Vagina (tissue), 2 donors: ENCODE data around the gene OPN1SW.

ENCODE experiments used
- POLR2A ChIP-seq, 2 donors: fragments of 450-650 bp; IDR thresholded peaks; one replicate each; pipeline ENCODE4 v1.6.1; 2017; ENCODE audit warnings: antibody characterized with exemption in 2 of 2, mild to moderate bottlenecking in 2 of 2, moderate library complexity in 2 of 2
- POLR2AphosphoS5 ChIP-seq, 2 donors: sonication (generic); formaldehyde crosslinking; IDR thresholded peaks; one replicate each; pipeline ENCODE4 v1.9.0; 2017; ENCODE audit warnings: antibody characterized with exemption in 2 of 2, mild to moderate bottlenecking in 2 of 2, low read depth in 1 of 2; ENCODE audit not compliant: insufficient read depth in 1 of 2
- TF ChIP-seq, protein P1 (sequence below), 3 experiments: fragments of 450-650 bp in 2 of 3; fragments of 200-600 bp in 1 of 3; sonication (generic) in 1 of 3; IDR thresholded peaks; one replicate each; pipeline ENCODE4 v1.5.1; 2017 to 2019; ENCODE audit warnings: antibody characterized with exemption in 3 of 3, mild to moderate bottlenecking in 2 of 3, moderate library complexity in 2 of 3

DNA sequence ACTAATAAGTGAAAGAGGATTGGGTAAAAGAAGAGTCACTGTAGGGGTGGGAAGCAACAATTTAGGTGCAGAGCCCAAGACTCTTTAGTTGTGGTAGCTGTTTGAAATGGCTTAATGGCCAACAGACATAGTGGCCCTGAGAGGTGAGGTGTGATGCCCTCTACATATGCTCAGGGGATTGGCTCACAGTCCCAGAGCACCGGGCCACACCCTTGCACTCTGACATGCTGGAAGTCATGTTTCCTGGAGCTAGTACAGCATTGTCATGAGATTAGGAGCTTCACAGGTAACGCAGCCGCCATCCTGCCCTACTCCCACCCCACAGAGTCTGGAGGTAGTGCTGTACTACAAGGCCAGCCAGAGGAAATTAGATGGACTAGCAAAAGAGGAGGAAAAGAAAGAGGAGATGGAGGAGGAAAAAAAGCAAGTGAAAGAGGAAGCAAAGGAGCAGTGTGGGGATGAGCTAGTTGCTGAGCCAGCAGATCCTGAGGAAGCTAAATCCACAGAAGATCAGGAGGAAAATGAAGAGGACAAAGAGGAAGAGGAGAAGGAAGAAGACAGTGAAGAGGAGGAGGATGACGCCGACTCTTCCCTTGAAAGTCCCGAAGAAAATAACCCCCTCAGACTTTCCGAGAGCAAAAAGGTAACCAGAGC is 39.8 kb upstream of the OPN1SW start:
- TF ChIP-seq POLR2AphosphoS5 (IDR thresholded peaks at IDR 0.05; ENCODE audit: insufficient read depth in 1 of 2, low read depth in 1 of 2) (no peak), POLR2A (IDR thresholded peaks at IDR 0.05) (no peak)
- TF ChIP-seq, protein P1, sequence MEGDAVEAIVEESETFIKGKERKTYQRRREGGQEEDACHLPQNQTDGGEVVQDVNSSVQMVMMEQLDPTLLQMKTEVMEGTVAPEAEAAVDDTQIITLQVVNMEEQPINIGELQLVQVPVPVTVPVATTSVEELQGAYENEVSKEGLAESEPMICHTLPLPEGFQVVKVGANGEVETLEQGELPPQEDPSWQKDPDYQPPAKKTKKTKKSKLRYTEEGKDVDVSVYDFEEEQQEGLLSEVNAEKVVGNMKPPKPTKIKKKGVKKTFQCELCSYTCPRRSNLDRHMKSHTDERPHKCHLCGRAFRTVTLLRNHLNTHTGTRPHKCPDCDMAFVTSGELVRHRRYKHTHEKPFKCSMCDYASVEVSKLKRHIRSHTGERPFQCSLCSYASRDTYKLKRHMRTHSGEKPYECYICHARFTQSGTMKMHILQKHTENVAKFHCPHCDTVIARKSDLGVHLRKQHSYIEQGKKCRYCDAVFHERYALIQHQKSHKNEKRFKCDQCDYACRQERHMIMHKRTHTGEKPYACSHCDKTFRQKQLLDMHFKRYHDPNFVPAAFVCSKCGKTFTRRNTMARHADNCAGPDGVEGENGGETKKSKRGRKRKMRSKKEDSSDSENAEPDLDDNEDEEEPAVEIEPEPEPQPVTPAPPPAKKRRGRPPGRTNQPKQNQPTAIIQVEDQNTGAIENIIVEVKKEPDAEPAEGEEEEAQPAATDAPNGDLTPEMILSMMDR (IDR thresholded peaks at IDR 0.05), result no peak
